WTC11 (cell line): ENCODE results near the gene MCM3AP. TPM values are rescaled to one million over a fixed set of nuclear protein-coding genes. Genes with fewer than 3 reads are reported as not detected.

Source experiments
- ATAC-seq: fragments of 200-7000 bp; cut with Tn5 transposase; 2 replicates; pipeline ENCODE4 v1.10.0; 2021; ENCODE audit warnings: mild to moderate bottlenecking, moderate library complexity
- CTCF ChIA-PET: fragments of 300-600 bp; sonication (Branson Sonifier 250); formaldehyde crosslinking; loops from one replicate; lab custom pipeline; 2021; ENCODE audit warnings: antibody characterized with exemption; lab: Charles Lee
- POLR2A ChIA-PET: fragments of 350-600 bp; sonication (Branson Sonifier 250); formaldehyde crosslinking; loops from one replicate; lab custom pipeline; 2021; ENCODE audit warnings: antibody characterized with exemption; lab: Charles Lee
- DNase-seq: peaks from one replicate; pipeline ENCODE4 v3.0.0; 2021; ENCODE audit warnings: low spot score
- H3K27ac Mint-ChIP-seq: 2 replicates; pipeline ENCODE4 v1.8.0; 2021; ENCODE audit warnings: mixed read lengths
- H3K27me3 Mint-ChIP-seq: 2 replicates; pipeline ENCODE4 v1.8.0; 2021; ENCODE audit warnings: low read depth, mild to moderate bottlenecking, moderate library complexity, mixed read lengths
- H3K36me3 Mint-ChIP-seq: 2 replicates; pipeline ENCODE4 v1.8.0; 2021; ENCODE audit warnings: mixed read lengths
- H3K4me1 Mint-ChIP-seq: 2 replicates; pipeline ENCODE4 v1.8.0; 2022; ENCODE audit warnings: mixed read lengths
- H3K4me3 Mint-ChIP-seq: 2 replicates; pipeline ENCODE4 v1.8.0; 2021; ENCODE audit warnings: mild to moderate bottlenecking, moderate library complexity, mixed read lengths
- H3K9me3 Mint-ChIP-seq: 2 replicates; pipeline ENCODE4 v1.8.0; 2021; ENCODE audit warnings: mixed read lengths
- E2F5 ChIP-seq: sonication (generic); formaldehyde crosslinking; IDR thresholded peaks from 2 replicates; pipeline ENCODE4 v1.8.1; 2022; ENCODE audit warnings: mild to moderate bottlenecking, moderate library complexity, missing genetic modification reagents
- ELF4 ChIP-seq: sonication (generic); formaldehyde crosslinking; IDR thresholded peaks from 2 replicates; pipeline ENCODE4 v1.8.1; 2022; ENCODE audit warnings: low read depth, mild to moderate bottlenecking, moderate library complexity, missing genetic modification reagents
- EMX1 ChIP-seq: fragments of 250-450 bp; sonication (Bioruptor Pico); IDR thresholded peaks from 2 replicates; pipeline ENCODE4 v1.8.0; 2021; ENCODE audit warnings: mild to moderate bottlenecking
- HMGXB4 ChIP-seq: sonication (generic); formaldehyde crosslinking; IDR thresholded peaks from 2 replicates; pipeline ENCODE4 v1.8.1; 2023; ENCODE audit warnings: mild to moderate bottlenecking, moderate library complexity, missing genetic modification reagents
- JAZF1 ChIP-seq: fragments of 250-450 bp; sonication (Bioruptor Pico); IDR thresholded peaks from 2 replicates; pipeline ENCODE4 v1.9.0; 2021; ENCODE audit warnings: moderate library complexity, mild to moderate bottlenecking, inconsistent platforms
- NFATC4 ChIP-seq: fragments of 250-450 bp; sonication (Bioruptor Pico); IDR thresholded peaks from 2 replicates; pipeline ENCODE4 v1.9.0; 2021; ENCODE audit warnings: mild to moderate bottlenecking
- SMAD3 ChIP-seq: sonication (generic); formaldehyde crosslinking; IDR thresholded peaks from 2 replicates; pipeline ENCODE4 v1.8.0; 2022; ENCODE audit warnings: missing genetic modification reagents, mild to moderate bottlenecking, borderline replicate concordance
- SOX15 ChIP-seq: fragments of 250-450 bp; sonication (Bioruptor Pico); IDR thresholded peaks from 2 replicates; pipeline ENCODE4 v1.9.0; 2021; ENCODE audit warnings: mild to moderate bottlenecking
- SP1 ChIP-seq: sonication (generic); formaldehyde crosslinking; conservative IDR thresholded peaks from 2 replicates; pipeline ENCODE4 v1.8.1; 2022; ENCODE audit warnings: missing genetic modification reagents
- TEAD1 ChIP-seq: sonication (generic); formaldehyde crosslinking; IDR thresholded peaks from 2 replicates; pipeline ENCODE4 v1.8.0; 2022; ENCODE audit warnings: mild to moderate bottlenecking, missing genetic modification reagents
- ZNF121 ChIP-seq: sonication (generic); formaldehyde crosslinking; IDR thresholded peaks from 2 replicates; pipeline ENCODE4 v1.8.0; 2023; ENCODE audit warnings: missing genetic modification reagents
- ZNF671 ChIP-seq: fragments of 250-450 bp; sonication (Bioruptor Pico); IDR thresholded peaks from 2 replicates; pipeline ENCODE4 v1.8.0; 2021; ENCODE audit warnings: mild to moderate bottlenecking
- total RNA-seq: library from RNA; stranded (reverse); gene quantifications from 3 replicates; pipeline ENCODE4 v1.2.3, GENCODE V29; 2021
- TF ChIP-seq, protein P1 (sequence below): fragments of 250-450 bp; sonication (Bioruptor Pico); IDR thresholded peaks from 2 replicates; pipeline ENCODE4 v1.9.0; 2021; ENCODE audit warnings: mild to moderate bottlenecking, borderline replicate concordance
- TF ChIP-seq, protein P2 (sequence below): sonication (generic); formaldehyde crosslinking; IDR thresholded peaks from 2 replicates; pipeline ENCODE4 v1.8.0; 2022; ENCODE audit warnings: mild to moderate bottlenecking, missing genetic modification reagents
- TF ChIP-seq, protein P3 (sequence below): fragments of 250-450 bp; sonication (Bioruptor Pico); IDR thresholded peaks from 2 replicates; pipeline ENCODE4 v1.9.0; 2021; ENCODE audit warnings: moderate library complexity, mild to moderate bottlenecking, inconsistent platforms, borderline replicate concordance

The MCM3AP gene
- total RNA-seq, 1 experiment from 2014 or later, result 167 TPM

DNA sequence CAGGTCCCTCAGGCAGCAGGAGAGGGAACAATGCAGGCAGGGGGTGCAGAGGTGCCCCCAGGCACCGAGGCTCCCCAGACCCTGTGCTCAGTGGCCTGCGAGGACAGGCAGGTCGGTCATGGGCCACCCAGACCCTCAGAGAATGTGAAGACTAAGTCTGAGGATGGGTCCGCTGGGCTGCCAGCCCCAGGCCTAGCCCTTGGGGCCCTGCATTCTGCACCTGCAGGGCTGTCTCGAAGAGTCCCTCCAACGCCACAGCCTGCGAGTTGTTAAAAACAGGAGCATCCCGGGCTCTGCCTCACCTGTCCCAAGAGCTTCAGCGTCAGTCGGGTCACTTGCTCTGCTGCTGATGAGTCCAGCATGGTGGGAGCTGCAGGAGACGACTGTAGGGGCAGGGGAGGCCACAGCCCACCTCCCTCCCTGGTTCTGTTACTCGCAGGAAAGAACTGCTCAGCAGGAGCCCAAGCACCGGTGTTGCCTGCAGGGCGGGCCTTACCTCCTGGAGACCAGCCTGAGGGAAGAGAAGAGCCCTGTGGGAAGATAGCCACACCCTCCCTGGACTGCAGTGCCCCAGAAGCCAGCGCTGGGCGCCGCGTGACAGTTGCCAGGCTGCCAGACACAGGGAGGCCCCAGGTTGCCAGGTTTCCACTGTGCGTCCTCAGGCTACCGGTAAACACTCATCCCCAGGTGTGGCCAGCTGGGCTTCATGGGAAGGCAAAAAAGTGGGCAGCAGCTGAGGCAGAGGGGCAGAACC, 32.5 kb upstream of the MCM3AP start (continued):
- no peak for TF ChIP-seq TEAD1 (CRISPR knock-in tag)
- no peak for TF ChIP-seq ZNF671 (CRISPR knock-in tag)

DNA sequence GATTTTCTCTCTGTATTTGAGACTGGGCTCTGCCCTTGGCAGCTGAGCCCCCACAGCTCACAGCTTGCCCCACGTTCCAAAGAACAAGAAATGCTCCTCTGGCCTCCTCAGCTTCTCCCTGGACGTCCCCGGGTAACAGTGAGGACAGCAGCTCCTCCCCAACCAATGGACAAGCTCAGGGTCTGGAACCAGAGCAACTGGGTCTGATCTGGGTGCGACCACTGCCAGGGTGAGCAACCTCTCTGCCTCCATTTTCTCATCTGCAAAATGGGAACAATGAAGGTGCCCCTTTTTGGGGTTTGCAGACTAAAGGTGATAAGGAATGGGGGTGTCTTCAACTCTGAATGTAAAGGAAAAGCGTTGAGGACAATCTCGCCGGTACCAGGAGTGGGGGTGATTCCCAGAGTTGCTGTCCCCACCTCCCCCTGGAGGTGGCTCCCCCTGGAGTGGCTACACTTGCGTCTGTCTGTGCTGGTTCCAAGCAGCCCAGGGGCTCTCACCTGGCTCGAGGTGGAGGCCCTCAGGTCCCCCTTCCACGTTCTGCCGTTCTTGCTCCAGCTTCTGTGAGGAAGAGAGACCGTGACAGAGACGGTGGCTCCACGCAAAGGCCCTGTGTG, 31.4 kb upstream of the MCM3AP start:
- ChIA-PET POLR2A (interaction anchor here (1.2 kb wide), 1 partner anchor 20 kb away, joined by 3 read pairs; no protein-coding TSS in a partner anchor), CTCF (no interaction called here)
- TF ChIP-seq NFATC4 (CRISPR knock-in tag), result 0 out of 2 replicates have a peak, but pooled peaks have one; percentile 15
- TF ChIP-seq, protein P1, sequence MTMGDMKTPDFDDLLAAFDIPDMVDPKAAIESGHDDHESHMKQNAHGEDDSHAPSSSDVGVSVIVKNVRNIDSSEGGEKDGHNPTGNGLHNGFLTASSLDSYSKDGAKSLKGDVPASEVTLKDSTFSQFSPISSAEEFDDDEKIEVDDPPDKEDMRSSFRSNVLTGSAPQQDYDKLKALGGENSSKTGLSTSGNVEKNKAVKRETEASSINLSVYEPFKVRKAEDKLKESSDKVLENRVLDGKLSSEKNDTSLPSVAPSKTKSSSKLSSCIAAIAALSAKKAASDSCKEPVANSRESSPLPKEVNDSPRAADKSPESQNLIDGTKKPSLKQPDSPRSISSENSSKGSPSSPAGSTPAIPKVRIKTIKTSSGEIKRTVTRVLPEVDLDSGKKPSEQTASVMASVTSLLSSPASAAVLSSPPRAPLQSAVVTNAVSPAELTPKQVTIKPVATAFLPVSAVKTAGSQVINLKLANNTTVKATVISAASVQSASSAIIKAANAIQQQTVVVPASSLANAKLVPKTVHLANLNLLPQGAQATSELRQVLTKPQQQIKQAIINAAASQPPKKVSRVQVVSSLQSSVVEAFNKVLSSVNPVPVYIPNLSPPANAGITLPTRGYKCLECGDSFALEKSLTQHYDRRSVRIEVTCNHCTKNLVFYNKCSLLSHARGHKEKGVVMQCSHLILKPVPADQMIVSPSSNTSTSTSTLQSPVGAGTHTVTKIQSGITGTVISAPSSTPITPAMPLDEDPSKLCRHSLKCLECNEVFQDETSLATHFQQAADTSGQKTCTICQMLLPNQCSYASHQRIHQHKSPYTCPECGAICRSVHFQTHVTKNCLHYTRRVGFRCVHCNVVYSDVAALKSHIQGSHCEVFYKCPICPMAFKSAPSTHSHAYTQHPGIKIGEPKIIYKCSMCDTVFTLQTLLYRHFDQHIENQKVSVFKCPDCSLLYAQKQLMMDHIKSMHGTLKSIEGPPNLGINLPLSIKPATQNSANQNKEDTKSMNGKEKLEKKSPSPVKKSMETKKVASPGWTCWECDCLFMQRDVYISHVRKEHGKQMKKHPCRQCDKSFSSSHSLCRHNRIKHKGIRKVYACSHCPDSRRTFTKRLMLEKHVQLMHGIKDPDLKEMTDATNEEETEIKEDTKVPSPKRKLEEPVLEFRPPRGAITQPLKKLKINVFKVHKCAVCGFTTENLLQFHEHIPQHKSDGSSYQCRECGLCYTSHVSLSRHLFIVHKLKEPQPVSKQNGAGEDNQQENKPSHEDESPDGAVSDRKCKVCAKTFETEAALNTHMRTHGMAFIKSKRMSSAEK (CRISPR knock-in tag), result no peak
- H3K4me3 Mint-ChIP-seq, result no peak overlapping the region
- no peaks in the 10 kb centered on the region for H3K27me3 Mint-ChIP-seq
- ATAC-seq (no peak), DNase-seq (no peak)
- H3K27ac Mint-ChIP-seq, result no peak overlapping the region
- peaks cover 3% of the 10 kb centered on the region; the same call in 1 of the 2 replicates for H3K9me3 Mint-ChIP-seq
- H3K4me1 Mint-ChIP-seq, result peaks cover 27% of the 10 kb centered on the region
- peaks cover 16% of the 10 kb centered on the region for H3K36me3 Mint-ChIP-seq

- CTCF ChIA-PET, result interaction anchor here (0.6 to 1.4 kb wide), 6 partner anchors 11 to 343 kb away, joined by 3 to 5 read pairs (median 3); no protein-coding TSS in a partner anchor
- Mint-ChIP-seq H3K27ac (no peak overlapping the region), H3K4me3 (no peak overlapping the region), H3K4me1 (peaks cover 13% of the 10 kb centered on the region), H3K36me3 (peaks cover 17% of the 10 kb centered on the region), H3K9me3 (peaks cover 3% of the 10 kb centered on the region; the same call in 1 of the 2 replicates), H3K27me3 (no peaks in the 10 kb centered on the region)
- TF ChIP-seq SMAD3 (CRISPR knock-in tag) (no peak), SOX15 (no peak), SP1 (CRISPR knock-in tag) (no peak)
- TF ChIP-seq, protein P2, sequence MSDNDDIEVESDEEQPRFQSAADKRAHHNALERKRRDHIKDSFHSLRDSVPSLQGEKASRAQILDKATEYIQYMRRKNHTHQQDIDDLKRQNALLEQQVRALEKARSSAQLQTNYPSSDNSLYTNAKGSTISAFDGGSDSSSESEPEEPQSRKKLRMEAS (CRISPR knock-in tag), result no peak
- ATAC-seq, result peak; percentile 31
- DNase-seq, result no peak
- POLR2A ChIA-PET, result interaction anchor here (0.8 kb wide), 1 partner anchor 8 kb away, joined by 3 read pairs; no protein-coding TSS in a partner anchor
These were observed 29.1 kb upstream of the MCM3AP start for GRCh38 chr21:46314441-46315020.

DNA sequence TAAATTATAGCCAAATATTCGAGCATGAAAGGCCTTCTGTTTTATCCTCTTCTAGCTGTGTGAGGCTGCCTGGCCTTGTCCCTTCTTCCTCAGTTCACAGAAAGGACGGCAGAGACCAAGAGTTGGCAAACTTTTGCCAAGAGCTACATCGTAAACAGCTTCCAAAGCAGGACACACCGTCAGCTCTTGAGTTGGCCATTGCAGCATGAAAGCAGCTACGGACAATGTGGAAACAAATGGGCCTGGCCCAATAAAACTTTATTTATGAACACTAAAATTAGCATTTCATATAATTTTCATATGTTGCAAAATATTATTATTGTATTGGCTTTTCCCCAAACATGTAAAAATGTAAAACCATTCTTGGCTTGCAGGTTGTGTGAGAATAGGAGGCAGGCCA, 27.5 kb upstream of the MCM3AP start:
- no peak overlapping the region for H3K4me3 Mint-ChIP-seq
- no peak overlapping the region for H3K27ac Mint-ChIP-seq
- POLR2A ChIA-PET, result no interaction called here
- H3K9me3 Mint-ChIP-seq, result peaks cover 3% of the 10 kb centered on the region; the same call in 1 of the 2 replicates
- DNase-seq (no peak), ATAC-seq (no peak)
- H3K27me3 Mint-ChIP-seq, result no peaks in the 10 kb centered on the region
- CTCF ChIA-PET, result interaction anchor here (0.7 kb wide), 1 partner anchor 10 kb away, joined by 4 read pairs; no protein-coding TSS in a partner anchor
- H3K4me1 Mint-ChIP-seq, result peaks cover 2% of the 10 kb centered on the region
- H3K36me3 Mint-ChIP-seq, result peaks cover 29% of the 10 kb centered on the region
- TF ChIP-seq ELF4 (CRISPR knock-in tag) (no peak), EMX1 (CRISPR knock-in tag) (no peak), E2F5 (CRISPR knock-in tag) (no peak), HMGXB4 (CRISPR knock-in tag) (no peak), ZNF121 (CRISPR knock-in tag) (no peak), JAZF1 (no peak)
- TF ChIP-seq, protein P1 (CRISPR knock-in tag), result no peak
- TF ChIP-seq, protein P3, sequence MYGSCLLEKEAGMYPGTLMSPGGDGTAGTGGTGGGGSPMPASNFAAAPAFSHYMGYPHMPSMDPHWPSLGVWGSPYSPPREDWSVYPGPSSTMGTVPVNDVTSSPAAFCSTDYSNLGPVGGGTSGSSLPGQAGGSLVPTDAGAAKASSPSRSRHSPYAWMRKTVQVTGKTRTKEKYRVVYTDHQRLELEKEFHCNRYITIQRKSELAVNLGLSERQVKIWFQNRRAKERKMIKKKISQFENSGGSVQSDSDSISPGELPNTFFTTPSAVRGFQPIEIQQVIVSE, result no peak
